ENCODE measurements around the gene CDHR3.

- TF ChIP-seq CTCF (IDR thresholded peaks at IDR 0.05) (no peak), POLR2A (IDR thresholded peaks at IDR 0.05) (no peak)
Measured at GRCh38 chr7:106071999-106072714, 109.1 kb downstream of the CDHR3 start.
